ENCODE data around the gene C12orf56. TPM values are rescaled to one million over a fixed set of nuclear protein-coding genes. Genes with fewer than 3 reads are reported as not detected.
"Not testable (repeated sequence)": the region's sequence is repeated elsewhere in the genome, so short reads cannot be mapped to it uniquely, and the experiment has no call there.

The C12orf56 gene
- total and polyA plus RNA-seq, 9 donors, result not detected

DNA sequence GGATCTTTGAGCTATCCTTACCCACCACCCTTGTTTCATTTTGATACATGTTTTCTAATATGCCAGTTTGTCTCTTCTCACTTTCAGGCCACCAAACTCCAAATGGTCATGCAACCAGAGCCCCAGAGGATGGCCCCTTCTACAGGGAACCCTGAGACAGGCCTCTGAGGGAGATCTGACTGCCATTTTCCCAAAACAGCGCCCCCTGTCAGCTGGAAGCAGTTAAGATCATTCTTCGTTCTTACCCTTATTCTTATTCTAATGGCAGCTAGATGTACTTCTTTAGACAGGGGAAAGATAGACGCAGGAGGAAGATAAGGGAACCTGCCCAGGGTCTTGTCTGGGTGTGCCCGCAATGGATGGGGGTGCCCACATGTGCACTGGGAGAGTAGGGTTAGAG lies 38.4 kb downstream of the C12orf56 start:
- DNase-seq, result no peak
- intact Hi-C loops (cut with DNase I), result no loop called here
- Histone ChIP-seq H3K9me3 (peaks cover 0 to 3% of the 10 kb centered on the region in 2 donors), H3K36me3 (no peaks in the 10 kb centered on the region), H3K27ac (no peak overlapping the region), H3K4me1 (ENCODE audit: insufficient read depth) (no peaks in the 10 kb centered on the region), H3K4me3 (no peak overlapping the region), H3K27me3 (no peaks in the 10 kb centered on the region)
- WGBS, 3 donors, result 65 to 74% (median 67%) methylated on average over 4 of the region's 4 CpGs
- TF ChIP-seq EP300 (IDR thresholded peaks at IDR 0.05) (no peak), POLR2A (IDR thresholded peaks at IDR 0.05) (no peak)
- TF ChIP-seq, protein P1, sequence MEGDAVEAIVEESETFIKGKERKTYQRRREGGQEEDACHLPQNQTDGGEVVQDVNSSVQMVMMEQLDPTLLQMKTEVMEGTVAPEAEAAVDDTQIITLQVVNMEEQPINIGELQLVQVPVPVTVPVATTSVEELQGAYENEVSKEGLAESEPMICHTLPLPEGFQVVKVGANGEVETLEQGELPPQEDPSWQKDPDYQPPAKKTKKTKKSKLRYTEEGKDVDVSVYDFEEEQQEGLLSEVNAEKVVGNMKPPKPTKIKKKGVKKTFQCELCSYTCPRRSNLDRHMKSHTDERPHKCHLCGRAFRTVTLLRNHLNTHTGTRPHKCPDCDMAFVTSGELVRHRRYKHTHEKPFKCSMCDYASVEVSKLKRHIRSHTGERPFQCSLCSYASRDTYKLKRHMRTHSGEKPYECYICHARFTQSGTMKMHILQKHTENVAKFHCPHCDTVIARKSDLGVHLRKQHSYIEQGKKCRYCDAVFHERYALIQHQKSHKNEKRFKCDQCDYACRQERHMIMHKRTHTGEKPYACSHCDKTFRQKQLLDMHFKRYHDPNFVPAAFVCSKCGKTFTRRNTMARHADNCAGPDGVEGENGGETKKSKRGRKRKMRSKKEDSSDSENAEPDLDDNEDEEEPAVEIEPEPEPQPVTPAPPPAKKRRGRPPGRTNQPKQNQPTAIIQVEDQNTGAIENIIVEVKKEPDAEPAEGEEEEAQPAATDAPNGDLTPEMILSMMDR (IDR thresholded peaks at IDR 0.05), result no peak

GRCh38 chr12:64351265-64351664 lies 39.3 kb downstream of the C12orf56 start:
- H3K9me3 ChIP-seq, result peaks cover 0 to under 1% of the 10 kb centered on the region in 2 donors
- DNase-seq, result no peak
- no peak overlapping the region for H3K4me3 ChIP-seq
- no peaks in the 10 kb centered on the region for H3K4me1 ChIP-seq (ENCODE audit: insufficient read depth)
- no peaks in the 10 kb centered on the region for H3K27me3 ChIP-seq
- no peaks in the 10 kb centered on the region for H3K36me3 ChIP-seq
- H3K27ac ChIP-seq, result no peak overlapping the region
- TF ChIP-seq, protein P1 (IDR thresholded peaks at IDR 0.05), result no peak
- TF ChIP-seq POLR2A (IDR thresholded peaks at IDR 0.05) (no peak), EP300 (IDR thresholded peaks at IDR 0.05) (no peak)
- intact Hi-C loops (cut with DNase I), result no loop called here
- WGBS, 3 donors, result 94 to 95% (median 94%) methylated on average over 5 of the region's 5 CpGs

- Histone ChIP-seq H3K4me1 (ENCODE audit: insufficient read depth) (no peaks in the 10 kb centered on the region), H3K9me3 (no peaks in the 10 kb centered on the region), H3K27ac (no peak overlapping the region), H3K4me3 (no peak overlapping the region), H3K27me3 (no peaks in the 10 kb centered on the region), H3K36me3 (no peaks in the 10 kb centered on the region)
- no peak for TF ChIP-seq POLR2A (IDR thresholded peaks at IDR 0.05)
- TF ChIP-seq, protein P1 (IDR thresholded peaks at IDR 0.05), result no peak
- TF ChIP-seq EP300 (IDR thresholded peaks at IDR 0.05), result no peak
- intact Hi-C loops (cut with DNase I), result no loop called here
- 58 to 75% (median 63%) methylated on average over 2 of the region's 2 CpGs for WGBS, 3 donors
- DNase-seq, result no peak
Observed at GRCh38 chr12:64347630-64348029, 42.9 kb downstream of the C12orf56 start.

GRCh38 chr12:64344631-64345030 lies 45.9 kb downstream of the C12orf56 start:
- H3K36me3 ChIP-seq; H3K9me3 ChIP-seq; intact Hi-C loops (cut with DNase I); H3K4me3 ChIP-seq; H3K27me3 ChIP-seq; H3K4me1 ChIP-seq (ENCODE audit: insufficient read depth); H3K27ac ChIP-seq; DNase-seq: not testable (repeated sequence)
- WGBS, 3 donors, result 85 to 91% (median 90%) methylated on average over 4 of the region's 4 CpGs

- H3K27ac ChIP-seq; H3K27me3 ChIP-seq; intact Hi-C loops (cut with DNase I); DNase-seq; H3K4me3 ChIP-seq; H3K9me3 ChIP-seq; H3K36me3 ChIP-seq; H3K4me1 ChIP-seq (ENCODE audit: insufficient read depth): not testable (repeated sequence)
- WGBS, 3 donors, result 73 to 84% (median 74%) methylated on average over 2 of the region's 2 CpGs
Observed at GRCh38 chr12:64340546-64340945, 50.0 kb downstream of the C12orf56 start.
